GM19467 (cell line): ENCODE measurements around the gene PARP4.
"Not testable (repeated sequence)": the region's sequence is repeated elsewhere in the genome, so short reads cannot be mapped to it uniquely, and the experiment has no call there.

Experiments used
- ATAC-seq: cut with Tn5 transposase; IDR thresholded peaks from one replicate; pipeline ENCODE4 v1.9.1; 2021; ENCODE audit warnings: mild to moderate bottlenecking, moderate library complexity; ENCODE audit not compliant: unreplicated experiment

PARP4 gene

GRCh38 chr13:24454056-24454455 is 58.5 kb downstream of the PARP4 start:
- no peak for ATAC-seq

GRCh38 chr13:24452044-24452443 is 60.5 kb downstream of the PARP4 start:
- ATAC-seq = no peak

- no peak for ATAC-seq
Observed at GRCh38 chr13:24450530-24450929, 62.0 kb downstream of the PARP4 start.

DNA sequence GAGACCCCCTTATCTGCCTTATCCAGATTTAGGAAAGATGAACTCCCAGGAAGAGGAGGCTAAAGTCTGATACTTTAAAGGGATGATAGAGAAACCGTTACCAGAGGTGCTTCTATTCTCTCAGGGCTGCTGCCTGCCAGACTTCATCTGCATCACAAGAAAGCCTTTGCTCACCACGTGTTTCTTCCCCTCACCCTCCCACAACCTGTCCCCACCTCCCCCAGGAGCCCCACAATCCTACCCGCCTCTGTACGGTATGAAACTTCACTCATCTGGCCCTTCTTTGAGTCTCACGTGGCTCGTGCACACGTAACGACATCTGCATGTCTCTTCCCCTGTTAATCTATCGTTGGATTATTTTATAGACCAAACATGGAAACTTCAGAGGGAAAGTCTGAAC is 67.7 kb downstream of the PARP4 start:
- not testable (repeated sequence) for ATAC-seq

DNA sequence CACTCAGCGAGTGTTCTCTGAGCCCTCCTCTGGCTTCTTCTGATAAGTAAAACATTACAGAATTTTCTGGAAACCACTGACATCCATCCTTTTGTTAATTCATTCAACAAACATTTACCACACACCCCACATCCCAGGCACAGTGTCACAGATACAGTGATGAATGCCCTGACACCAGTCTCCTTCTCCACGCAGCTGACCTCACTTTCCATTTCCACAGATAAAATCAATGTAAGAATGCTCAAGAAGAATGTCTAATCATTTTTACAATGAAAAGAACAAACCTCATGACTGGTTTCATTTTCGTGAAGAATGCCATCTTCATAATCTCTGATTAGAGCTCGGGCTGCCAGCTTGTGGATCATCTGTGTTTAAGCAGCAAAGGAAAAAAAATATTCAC is 69.2 kb downstream of the PARP4 start:
- no peak for ATAC-seq

GRCh38 chr13:24426045-24426444 is 86.5 kb downstream of the PARP4 start:
- not testable (repeated sequence) for ATAC-seq

DNA sequence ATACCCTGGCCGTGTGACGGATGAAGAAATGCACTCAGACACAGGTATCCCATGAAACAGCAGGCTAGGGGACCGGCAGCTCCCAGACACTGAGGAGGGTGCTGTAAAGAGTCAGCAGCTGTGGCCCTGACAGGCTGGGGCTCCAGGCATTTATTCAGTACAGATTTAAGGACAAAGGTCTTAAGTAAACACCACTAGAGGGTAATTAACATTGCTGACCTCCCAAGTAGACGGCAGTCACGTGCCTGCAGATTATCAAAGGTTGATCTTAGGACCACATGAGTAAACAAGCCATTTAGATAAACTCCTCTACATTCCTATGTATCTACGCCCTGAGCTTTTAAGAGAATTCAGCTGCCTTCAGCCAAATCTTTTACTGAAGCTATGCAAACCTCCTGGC is 92.9 kb downstream of the PARP4 start:
- ATAC-seq = not testable (repeated sequence)

DNA sequence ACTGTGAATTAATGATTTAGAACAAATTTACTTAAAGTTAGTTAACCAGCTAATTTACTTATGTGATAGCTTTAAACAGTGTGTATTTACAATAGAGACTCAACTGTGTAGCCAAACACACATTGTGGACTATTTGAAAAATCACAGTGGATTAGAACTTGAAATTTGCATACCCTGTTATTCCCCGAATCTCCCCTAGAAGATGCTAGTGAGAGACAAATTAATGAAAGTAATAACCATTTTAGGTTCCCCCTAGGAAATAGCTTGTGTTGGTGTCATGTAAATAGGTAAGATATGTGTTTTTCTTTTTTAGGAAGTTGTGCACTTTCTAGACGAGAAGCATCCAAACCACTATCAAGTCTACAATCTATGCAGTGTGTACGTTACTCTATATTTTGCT is 104.7 kb downstream of the PARP4 start:
- no peak for ATAC-seq

GRCh38 chr13:24406524-24406923 is 106.1 kb downstream of the PARP4 start:
- ATAC-seq = no peak

- ATAC-seq = no peak
Observed at GRCh38 chr13:24396821-24397220, 115.8 kb downstream of the PARP4 start.

- no peak for ATAC-seq
Observed at GRCh38 chr13:24392972-24393371, 119.6 kb downstream of the PARP4 start.

DNA sequence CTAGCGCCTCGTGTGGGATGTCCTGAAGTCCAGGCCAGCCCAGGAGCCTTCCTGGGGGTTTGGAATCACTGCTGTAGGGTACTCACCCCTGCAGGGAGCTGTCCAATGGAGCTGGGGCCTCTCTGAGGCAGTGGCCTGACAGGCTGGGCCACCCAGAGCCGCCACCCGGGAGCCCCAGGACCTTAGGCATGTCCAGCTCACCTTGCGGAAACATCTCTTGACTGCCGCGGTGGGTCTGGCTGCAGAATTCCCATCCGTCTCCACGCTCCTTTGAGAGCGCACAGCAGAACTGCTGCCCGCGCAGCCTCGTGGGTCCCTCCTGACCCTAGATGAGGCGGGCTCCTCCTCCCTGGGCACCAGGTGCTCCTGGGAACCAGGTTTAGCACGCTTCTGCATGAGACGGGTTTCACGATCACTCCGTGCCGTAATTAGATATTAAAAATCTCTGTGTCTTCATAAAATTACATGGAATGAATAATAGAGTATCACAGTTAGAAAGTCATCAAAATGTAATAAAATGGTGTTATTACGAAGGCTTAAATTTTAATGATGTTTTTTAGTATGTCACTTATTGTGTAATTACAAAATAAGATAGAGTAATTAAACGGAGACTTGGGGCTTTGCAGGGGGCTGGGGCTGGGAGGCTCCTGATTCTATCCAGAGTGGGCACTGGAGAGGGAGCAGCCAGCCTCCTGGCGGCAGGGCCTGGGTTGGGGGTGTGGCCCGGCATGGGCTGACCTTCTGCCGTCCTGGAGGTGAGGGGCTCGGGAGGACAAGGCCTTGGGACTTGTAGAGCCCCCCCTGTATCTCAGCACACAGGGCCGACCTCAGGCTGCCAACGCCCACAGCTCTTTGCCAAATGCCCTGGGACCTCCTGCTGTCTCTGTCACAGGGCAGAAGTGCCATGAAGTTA is 120.6 kb downstream of the PARP4 start:
- not testable (repeated sequence) for ATAC-seq

- not testable (repeated sequence) for ATAC-seq
Observed at GRCh38 chr13:24390795-24391194, 121.8 kb downstream of the PARP4 start.

GRCh38 chr13:24389506-24389905 is 123.1 kb downstream of the PARP4 start:
- no peak for ATAC-seq

DNA sequence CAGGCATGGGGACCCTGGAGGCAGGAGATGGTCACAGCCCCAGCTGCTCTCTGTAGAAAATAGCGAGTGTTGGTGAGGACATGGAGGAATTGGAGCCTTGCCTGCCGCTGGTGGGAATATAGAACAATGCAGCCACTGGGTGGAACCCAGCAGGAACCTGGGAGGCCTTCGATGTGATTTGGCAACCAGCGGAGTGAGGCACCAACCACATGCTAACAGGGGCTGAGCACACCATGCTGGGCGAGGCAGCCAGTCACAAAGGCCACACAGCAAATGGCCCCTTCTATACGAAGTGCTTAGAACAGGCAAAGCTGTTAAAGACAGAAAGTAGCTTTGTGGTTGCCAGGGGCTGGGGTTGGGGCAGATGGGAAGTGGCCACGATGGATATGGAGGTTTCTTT is 123.8 kb downstream of the PARP4 start:
- ATAC-seq = not testable (repeated sequence)

- ATAC-seq = no peak
Observed at GRCh38 chr13:24386816-24387708, 125.5 kb downstream of the PARP4 start.

GRCh38 chr13:24385902-24386301 is 126.7 kb downstream of the PARP4 start:
- ATAC-seq = no peak

DNA sequence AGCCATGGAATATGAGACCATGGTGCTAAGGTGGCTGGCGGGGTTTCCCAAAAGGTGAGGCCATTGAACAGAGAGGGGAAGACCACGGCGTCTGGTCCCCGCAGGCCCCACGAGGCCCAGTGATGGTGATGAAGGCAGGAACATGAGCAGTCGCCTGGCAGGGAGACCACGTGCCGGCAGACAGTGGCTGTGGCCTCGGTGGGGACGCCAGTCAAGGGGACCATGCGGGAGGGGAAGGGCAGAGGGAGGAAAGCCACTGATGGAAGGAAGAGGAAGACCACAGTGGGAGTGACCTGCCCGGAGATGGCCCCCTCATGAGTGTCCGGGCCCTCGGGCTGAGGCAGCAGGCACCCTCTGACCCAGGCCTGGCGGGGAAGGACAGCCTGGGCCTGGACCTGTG is 127.6 kb downstream of the PARP4 start:
- not testable (repeated sequence) for ATAC-seq

- ATAC-seq = not testable (repeated sequence)
Observed at GRCh38 chr13:24384091-24384490, 128.5 kb downstream of the PARP4 start.

GRCh38 chr13:24381541-24382265 is 130.9 kb downstream of the PARP4 start:
- ATAC-seq = no peak

GRCh38 chr13:24380881-24381280 is 131.7 kb downstream of the PARP4 start:
- ATAC-seq = not testable (repeated sequence)
